ENCODE measurements around the gene PTGS1.

PTGS1 gene

DNA sequence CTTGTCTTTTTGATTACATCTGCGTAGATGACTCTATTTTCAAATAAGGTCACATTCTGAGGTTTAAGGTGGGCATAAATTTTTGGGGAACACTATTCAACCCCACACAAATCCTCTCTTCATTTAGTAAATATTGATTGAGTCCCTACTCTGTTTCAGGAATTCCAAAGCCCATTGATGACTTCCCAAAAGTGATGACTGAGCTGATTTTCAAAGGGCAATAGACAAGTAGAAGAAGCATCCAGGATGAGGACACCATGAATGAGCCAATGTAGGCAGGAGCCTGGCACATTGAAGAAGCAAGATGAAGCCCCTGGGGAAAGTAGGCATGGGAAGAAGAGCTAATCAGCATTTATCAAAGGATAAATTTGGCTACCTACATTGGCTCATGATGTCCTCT, 71.7 kb downstream of the PTGS1 start:
- Histone ChIP-seq H3K36me3 (ENCODE audit: control insufficient read depth, insufficient read depth, low read length) (no peaks in the 10 kb centered on the region), H3K27me3 (replicated peaks; ENCODE audit: control insufficient read depth, insufficient read depth, low read length) (no peaks in the 10 kb centered on the region), H3K4me3 (replicated peaks; ENCODE audit: low read depth, low read length) (no peak overlapping the region)
- TF ChIP-seq, protein P1, sequence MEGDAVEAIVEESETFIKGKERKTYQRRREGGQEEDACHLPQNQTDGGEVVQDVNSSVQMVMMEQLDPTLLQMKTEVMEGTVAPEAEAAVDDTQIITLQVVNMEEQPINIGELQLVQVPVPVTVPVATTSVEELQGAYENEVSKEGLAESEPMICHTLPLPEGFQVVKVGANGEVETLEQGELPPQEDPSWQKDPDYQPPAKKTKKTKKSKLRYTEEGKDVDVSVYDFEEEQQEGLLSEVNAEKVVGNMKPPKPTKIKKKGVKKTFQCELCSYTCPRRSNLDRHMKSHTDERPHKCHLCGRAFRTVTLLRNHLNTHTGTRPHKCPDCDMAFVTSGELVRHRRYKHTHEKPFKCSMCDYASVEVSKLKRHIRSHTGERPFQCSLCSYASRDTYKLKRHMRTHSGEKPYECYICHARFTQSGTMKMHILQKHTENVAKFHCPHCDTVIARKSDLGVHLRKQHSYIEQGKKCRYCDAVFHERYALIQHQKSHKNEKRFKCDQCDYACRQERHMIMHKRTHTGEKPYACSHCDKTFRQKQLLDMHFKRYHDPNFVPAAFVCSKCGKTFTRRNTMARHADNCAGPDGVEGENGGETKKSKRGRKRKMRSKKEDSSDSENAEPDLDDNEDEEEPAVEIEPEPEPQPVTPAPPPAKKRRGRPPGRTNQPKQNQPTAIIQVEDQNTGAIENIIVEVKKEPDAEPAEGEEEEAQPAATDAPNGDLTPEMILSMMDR (IDR thresholded peaks at IDR 0.05; ENCODE audit: insufficient read depth, low read length, poor library complexity, severe bottlenecking): no peak
- no peak for DNase-seq (ENCODE audit: extremely low read depth, insufficient read length)

DNA sequence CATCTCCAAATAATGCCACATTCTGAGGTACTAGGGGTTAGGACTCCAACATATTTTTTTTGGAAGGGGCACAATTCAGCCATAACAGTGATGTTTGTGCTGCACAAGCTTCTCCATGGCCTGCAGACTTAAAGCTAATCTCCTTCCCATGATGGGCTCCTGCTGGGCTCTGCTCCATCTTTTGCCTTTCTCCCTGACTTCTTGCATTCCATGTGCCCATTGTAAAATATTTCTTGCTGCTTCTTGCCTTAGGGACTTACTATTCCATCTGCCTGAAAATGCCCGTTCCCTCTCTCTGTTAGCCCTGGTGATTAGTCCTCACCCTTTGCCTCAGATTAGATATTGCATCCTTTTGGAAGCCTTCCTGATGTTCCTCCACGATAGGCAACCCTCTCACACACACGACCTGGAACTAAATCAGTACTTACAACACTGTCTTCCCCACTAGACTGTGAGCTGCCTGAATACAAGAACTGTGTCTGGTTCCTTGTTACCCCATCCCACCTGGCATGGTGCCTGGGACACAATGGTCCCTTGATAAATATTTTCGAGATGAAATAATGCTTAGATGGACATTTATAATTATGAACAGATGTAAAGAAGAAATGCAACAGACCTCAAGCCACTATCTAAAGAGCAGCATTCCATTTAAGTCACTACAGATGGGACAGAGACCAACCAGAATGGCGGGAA, 73.4 kb downstream of the PTGS1 start:
- no peaks in the 10 kb centered on the region for H3K36me3 ChIP-seq (ENCODE audit: control insufficient read depth, insufficient read depth, low read length)
- no peak for DNase-seq (ENCODE audit: extremely low read depth, insufficient read length)
- H3K4me3 ChIP-seq (replicated peaks; ENCODE audit: low read depth, low read length): no peak overlapping the region
- TF ChIP-seq, protein P1 (IDR thresholded peaks at IDR 0.05; ENCODE audit: insufficient read depth, low read length, poor library complexity, severe bottlenecking): no peak
- H3K27me3 ChIP-seq (replicated peaks; ENCODE audit: control insufficient read depth, insufficient read depth, low read length): no peaks in the 10 kb centered on the region

Measured in GM06990 (cell line).